Measurements from ENCODE around the gene PEA15.

DNA sequence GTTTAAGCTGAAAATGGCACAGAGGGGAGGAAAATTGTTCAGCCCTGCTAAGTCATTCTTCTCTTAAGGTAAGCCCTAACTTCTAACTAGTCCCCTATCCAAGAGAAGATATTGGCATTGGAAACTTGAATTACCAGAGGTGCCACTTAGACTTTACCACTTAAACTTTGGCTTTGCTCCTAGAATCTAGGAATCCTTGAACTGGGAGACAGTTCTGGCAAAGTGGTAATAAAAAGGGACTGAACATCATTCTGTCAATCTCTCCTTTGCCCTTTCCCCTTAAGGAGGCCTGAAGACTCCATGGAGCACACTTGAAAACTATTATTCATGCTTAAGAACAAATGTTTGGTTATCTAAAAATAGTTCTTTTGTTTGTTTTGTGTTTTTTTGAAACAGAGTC, 45.3 kb upstream of the PEA15 start:
- TF ChIP-seq, protein P1, sequence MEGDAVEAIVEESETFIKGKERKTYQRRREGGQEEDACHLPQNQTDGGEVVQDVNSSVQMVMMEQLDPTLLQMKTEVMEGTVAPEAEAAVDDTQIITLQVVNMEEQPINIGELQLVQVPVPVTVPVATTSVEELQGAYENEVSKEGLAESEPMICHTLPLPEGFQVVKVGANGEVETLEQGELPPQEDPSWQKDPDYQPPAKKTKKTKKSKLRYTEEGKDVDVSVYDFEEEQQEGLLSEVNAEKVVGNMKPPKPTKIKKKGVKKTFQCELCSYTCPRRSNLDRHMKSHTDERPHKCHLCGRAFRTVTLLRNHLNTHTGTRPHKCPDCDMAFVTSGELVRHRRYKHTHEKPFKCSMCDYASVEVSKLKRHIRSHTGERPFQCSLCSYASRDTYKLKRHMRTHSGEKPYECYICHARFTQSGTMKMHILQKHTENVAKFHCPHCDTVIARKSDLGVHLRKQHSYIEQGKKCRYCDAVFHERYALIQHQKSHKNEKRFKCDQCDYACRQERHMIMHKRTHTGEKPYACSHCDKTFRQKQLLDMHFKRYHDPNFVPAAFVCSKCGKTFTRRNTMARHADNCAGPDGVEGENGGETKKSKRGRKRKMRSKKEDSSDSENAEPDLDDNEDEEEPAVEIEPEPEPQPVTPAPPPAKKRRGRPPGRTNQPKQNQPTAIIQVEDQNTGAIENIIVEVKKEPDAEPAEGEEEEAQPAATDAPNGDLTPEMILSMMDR (IDR thresholded peaks at IDR 0.05): no peak
- TF ChIP-seq EZH2 (IDR thresholded peaks at IDR 0.05) (no peak), EZH2phosphoT487 (IDR thresholded peaks at IDR 0.05) (no peak)
